Measurements from ENCODE around the gene KLHL13. TPM values are rescaled to one million over a fixed set of nuclear protein-coding genes. Genes with fewer than 3 reads are reported as not detected.

The KLHL13 gene
- total RNA-seq, 1 donor from 2014 or later, result not detected

- no peak for TF ChIP-seq CTCF (IDR thresholded peaks at IDR 0.05)
- Mint-ChIP-seq H3K27me3 (no peaks in the 10 kb centered on the region), H3K4me1 (no peaks in the 10 kb centered on the region), H3K27ac (no peak overlapping the region), H3K4me3 (no peak overlapping the region), H3K9me3 (no peaks in the 10 kb centered on the region), H3K36me3 (ENCODE audit: low read depth) (no peaks in the 10 kb centered on the region)
- POLR2A ChIA-PET, result no interaction called here
- ATAC-seq (ENCODE audit: low read depth), result no peak
- intact Hi-C loops (cut with micrococcal nuclease), result no loop called here
- CTCF ChIA-PET, result no interaction called here
- DNase-seq, result no peak
Observed at GRCh38 chrX:117919755-117920154, 196.9 kb downstream of the KLHL13 start.

GRCh38 chrX:117910216-117910615 is 206.4 kb downstream of the KLHL13 start:
- ChIA-PET CTCF (no interaction called here), POLR2A (no interaction called here)
- Mint-ChIP-seq H3K4me3 (no peak overlapping the region), H3K4me1 (no peaks in the 10 kb centered on the region), H3K36me3 (ENCODE audit: low read depth) (no peaks in the 10 kb centered on the region), H3K27ac (no peak overlapping the region), H3K27me3 (no peaks in the 10 kb centered on the region), H3K9me3 (peaks cover 2% of the 10 kb centered on the region)
- no peak for TF ChIP-seq CTCF (IDR thresholded peaks at IDR 0.05)
- ATAC-seq (ENCODE audit: low read depth) (no peak), DNase-seq (no peak)
- intact Hi-C loops (cut with micrococcal nuclease), result no loop called here

GRCh38 chrX:117898226-117898625 is 218.4 kb downstream of the KLHL13 start:
- intact Hi-C loops (cut with micrococcal nuclease), result no loop called here
- Mint-ChIP-seq H3K27me3 (no peaks in the 10 kb centered on the region), H3K4me1 (no peaks in the 10 kb centered on the region), H3K9me3 (no peaks in the 10 kb centered on the region), H3K4me3 (no peak overlapping the region), H3K27ac (no peak overlapping the region), H3K36me3 (ENCODE audit: low read depth) (no peaks in the 10 kb centered on the region)
- ATAC-seq (ENCODE audit: low read depth), result no peak
- ChIA-PET CTCF (no interaction called here), POLR2A (no interaction called here)
- no peak for TF ChIP-seq CTCF (IDR thresholded peaks at IDR 0.05)
- DNase-seq, result no peak

GRCh38 chrX:117895418-117895817 is 221.2 kb downstream of the KLHL13 start:
- Mint-ChIP-seq H3K27me3 (no peaks in the 10 kb centered on the region), H3K9me3 (no peaks in the 10 kb centered on the region)

GRCh38 chrX:117892469-117892868 is 224.1 kb downstream of the KLHL13 start:
- H3K36me3 Mint-ChIP-seq (ENCODE audit: low read depth), result no peaks in the 10 kb centered on the region
- POLR2A ChIA-PET, result no interaction called here
- H3K4me1 Mint-ChIP-seq, result no peaks in the 10 kb centered on the region
- no peaks in the 10 kb centered on the region for H3K9me3 Mint-ChIP-seq
- CTCF ChIA-PET, result no interaction called here
- ATAC-seq (ENCODE audit: low read depth), result no peak
- no peaks in the 10 kb centered on the region for H3K27me3 Mint-ChIP-seq
- no peak for DNase-seq
- intact Hi-C loops (cut with micrococcal nuclease), result no loop called here
- no peak overlapping the region for H3K27ac Mint-ChIP-seq
- TF ChIP-seq CTCF (IDR thresholded peaks at IDR 0.05), result no peak
- no peak overlapping the region for H3K4me3 Mint-ChIP-seq

More at GRCh38 chrX:117895418-117895817, 221.2 kb downstream of the KLHL13 start:
- ATAC-seq (ENCODE audit: low read depth) (no peak), DNase-seq (no peak)
- no peak for TF ChIP-seq CTCF (IDR thresholded peaks at IDR 0.05)
- intact Hi-C loops (cut with micrococcal nuclease), result no loop called here
- no peak overlapping the region for H3K4me3 Mint-ChIP-seq
- H3K27ac Mint-ChIP-seq, result no peak overlapping the region
- H3K4me1 Mint-ChIP-seq, result no peaks in the 10 kb centered on the region
- ChIA-PET POLR2A (no interaction called here), CTCF (no interaction called here)
- H3K36me3 Mint-ChIP-seq (ENCODE audit: low read depth), result no peaks in the 10 kb centered on the region
